Fibroblast of peridontal ligament (primary cell): ENCODE data around the gene IER3.
"Not testable (repeated sequence)": the region's sequence is repeated elsewhere in the genome, so short reads cannot be mapped to it uniquely, and the experiment has no call there.

Experiments used
- DNase-seq: peaks from one replicate; pipeline ENCODE4 v3.0.0-alpha.2; 2010; ENCODE audit errors: extremely low read depth

Gene IER3

DNA sequence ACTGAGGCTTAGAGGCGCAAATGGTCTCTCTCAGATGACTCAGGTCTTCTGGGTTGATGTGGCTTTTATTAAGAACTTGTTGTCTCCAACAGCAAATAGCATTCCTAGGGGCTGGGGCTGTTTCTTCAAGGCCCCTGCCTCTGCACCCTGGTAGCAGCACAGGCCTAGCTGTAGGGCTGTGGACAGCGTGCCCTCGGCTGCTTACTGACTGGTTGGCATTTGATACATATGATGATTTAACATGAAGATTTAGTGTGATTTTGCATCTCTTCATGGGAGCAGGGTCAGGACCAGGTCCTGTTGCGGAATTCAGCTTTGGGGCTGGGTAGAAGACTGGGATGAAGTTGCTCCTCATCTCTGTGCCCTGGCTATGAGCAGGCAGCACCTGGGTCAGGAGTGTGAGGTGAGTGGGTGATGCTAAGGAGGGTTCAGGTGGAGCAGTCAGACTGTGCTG is 24.3 kb upstream of the IER3 start:
- no peak for DNase-seq

DNA sequence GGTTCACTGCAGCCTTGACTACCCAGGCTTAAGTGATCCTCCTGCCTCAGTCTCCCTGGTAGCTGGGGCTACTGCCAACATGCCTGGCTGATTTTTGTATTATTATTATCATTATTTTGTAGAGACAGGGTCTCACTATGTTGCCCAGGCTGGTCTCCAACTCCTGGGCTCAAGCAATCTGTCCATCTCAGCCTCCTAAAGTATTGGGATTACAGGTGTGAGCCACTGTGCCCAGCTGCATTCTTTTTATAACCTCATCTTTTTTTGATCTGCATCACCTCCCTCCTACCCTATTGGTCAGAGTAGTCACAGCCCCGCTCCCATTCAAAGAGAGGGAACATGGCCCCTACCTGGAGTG is 23.6 kb upstream of the IER3 start:
- no peak for DNase-seq

DNA sequence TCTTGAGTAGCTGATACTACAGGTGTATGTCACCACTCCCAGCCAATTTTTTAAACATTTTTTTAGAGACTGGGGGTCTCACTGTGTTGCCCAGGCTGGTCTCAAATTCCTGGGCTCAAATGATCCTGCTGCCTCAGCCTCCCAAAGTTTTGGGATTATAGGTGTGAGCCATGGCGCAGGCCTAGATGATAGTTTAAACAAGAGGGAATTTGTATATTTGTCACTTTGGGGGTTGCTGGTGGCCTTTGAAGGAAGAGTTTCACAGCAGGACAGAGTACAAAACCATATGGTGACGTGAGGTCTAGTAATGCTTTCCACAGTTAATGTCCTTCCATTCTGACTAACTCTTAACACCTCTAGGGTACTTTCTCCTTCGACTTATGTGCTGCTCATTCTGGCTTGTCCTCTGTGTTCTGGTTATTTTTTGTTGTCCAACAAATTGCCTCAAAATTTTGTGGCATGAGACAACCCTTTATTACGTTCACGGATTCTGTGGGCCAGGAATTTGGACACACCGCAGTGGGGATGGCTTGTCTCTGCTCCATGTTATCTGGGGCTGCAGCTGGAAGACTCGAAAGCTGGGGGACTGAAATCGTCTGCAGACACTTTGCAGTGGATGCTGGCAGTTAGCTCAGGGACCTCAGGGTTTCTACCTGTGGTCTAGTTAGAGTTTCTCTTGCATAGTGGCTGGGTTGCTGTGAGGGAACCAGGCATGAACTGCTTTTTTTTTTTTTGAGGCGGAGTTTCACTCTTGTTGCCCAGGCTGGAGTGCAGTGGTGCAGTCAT is 23.0 kb upstream of the IER3 start:
- DNase-seq, result no peak

DNA sequence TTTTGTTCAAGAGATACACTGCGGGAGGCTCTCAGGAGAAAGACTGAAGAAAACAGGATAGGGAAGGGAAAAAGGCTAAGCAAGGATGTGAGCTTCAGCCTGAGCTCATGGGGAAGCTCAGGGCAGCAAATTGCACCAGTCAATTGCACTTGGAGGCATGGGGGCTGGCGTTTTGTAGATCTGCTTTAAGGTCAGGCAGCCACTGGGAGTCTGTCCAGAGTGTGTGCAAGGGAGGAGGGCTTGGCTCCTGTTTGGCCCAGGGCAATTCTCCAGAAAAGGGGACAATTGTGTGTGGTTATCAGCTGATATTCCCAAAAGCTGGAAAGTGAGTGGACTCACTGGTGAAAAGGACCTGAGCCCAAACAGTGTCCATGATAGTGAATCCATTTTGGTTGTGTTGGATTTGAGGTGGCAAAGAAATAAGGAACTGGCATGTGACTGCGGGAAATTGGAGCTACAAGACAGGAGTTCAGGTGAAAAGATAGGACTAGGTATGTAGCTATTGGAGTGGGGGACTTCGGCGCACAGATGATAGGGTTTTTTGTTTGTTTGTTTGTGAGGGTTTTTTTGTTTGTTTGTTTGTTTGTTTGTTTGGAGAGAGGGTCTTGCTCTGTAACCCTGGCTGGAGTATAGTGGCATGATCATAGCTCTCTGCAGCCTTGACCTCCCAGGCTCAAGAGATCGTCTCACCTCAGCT is 22.3 kb upstream of the IER3 start:
- DNase-seq, result no peak

DNA sequence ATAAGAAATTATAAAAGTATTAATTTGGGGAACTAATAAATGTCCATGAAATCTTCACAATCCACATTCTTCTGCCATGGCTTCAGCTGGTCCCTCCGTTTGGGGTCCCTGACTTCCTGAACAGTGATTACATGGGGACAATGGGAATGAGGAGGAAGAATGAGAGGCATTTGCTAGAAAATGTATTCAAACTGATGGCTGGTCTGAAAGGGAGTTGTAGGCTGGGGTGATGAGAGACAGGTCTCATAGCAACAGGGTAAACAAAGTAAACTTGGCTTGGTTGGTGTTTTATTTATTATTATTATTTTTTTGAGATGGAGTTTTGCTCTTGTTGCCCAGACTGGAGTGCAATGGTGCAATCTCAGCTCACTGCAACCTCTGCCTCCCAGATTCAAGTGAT is 21.1 kb upstream of the IER3 start:
- DNase-seq, result not testable (repeated sequence)

DNA sequence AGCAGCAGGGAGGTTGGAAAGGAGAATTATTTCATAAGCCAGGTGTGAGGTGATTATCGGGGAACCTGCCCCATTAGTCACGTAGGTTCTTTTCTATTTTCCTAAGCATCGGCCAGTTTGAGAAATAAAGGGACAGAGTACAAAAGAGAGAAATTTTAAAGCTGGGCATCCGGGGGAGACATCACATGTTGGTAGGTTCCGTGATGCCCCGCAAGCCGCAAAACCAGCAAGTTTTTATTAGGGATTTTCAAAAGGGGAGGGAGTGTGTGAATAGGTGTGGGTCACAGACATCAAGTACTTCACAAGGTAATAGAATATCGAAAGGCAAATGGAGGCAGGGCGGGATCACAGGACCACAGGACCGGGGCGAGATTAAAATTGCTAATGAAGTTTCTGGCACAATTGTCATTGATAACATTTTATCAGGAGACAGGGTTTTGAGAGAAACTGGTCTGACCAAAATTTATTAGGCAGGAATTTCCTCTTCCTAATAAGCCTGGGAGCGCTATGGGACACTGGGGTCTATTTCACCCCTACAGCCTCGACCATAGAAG is 20.2 kb upstream of the IER3 start:
- DNase-seq, result not testable (repeated sequence)

- DNase-seq, result no peak
Measured at GRCh38 chr6:30763618-30764489, 19.5 kb upstream of the IER3 start.

DNA sequence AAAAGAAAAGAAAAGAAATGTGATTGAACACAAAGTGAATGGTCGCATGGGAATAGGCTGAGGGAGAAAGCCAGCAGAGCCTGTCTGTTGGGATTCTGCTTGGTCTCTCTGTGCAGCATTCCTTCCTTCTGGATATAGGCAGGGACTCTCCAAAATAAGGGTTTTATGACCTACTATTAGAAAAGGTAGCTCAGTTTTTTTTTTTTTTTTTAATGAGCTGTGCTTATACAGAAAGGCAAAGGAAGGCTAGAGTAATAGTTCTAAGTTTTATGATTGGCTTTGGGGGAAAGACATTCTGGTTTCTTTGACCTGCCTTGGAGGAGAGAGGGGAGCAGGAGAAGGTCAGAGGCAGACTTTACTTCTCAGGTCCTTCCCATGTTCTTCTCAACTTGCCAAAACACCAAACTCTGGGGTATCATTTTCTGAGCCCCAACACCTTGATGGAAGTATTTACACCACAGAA is 18.8 kb upstream of the IER3 start:
- DNase-seq, result no peak

- DNase-seq, result no peak
Measured at GRCh38 chr6:30761791-30762429, 17.6 kb upstream of the IER3 start.

GRCh38 chr6:30760549-30760948 is 16.2 kb upstream of the IER3 start:
- DNase-seq, result no peak

DNA sequence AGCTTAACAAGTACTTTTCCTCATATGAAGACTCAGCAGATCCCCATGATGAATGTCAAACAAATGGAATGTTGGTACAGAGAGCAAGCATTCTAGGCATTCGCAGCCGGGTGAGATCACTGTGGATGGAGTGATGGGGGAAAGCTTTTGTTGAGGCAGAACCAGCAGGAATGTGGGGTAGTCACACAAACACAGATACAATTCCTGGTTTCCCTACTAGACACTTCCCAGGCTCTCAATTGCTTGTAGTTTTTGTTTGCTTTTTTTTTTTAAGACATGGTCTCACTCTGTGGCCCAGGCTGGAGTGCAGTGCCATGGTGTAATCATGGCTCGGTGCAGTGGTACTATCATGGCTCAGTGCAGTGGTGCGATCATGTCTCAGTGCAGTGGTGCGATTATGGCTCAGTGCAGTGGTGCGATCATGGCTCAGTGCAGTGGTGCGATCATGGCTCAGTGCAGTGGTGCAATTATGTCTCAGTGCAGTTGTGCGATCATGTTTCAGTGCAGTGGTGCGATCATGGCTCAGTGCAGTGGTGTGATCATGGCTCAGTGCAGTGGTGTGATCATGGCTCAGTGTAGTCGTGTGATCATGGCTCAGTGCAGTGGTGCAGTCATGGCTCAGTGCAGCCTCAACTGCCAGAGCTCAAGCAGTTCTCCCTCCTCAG is 15.4 kb upstream of the IER3 start:
- peak; percentile 94 for DNase-seq

- no peak for DNase-seq
Measured at GRCh38 chr6:30757261-30757904, 13.0 kb upstream of the IER3 start.

DNA sequence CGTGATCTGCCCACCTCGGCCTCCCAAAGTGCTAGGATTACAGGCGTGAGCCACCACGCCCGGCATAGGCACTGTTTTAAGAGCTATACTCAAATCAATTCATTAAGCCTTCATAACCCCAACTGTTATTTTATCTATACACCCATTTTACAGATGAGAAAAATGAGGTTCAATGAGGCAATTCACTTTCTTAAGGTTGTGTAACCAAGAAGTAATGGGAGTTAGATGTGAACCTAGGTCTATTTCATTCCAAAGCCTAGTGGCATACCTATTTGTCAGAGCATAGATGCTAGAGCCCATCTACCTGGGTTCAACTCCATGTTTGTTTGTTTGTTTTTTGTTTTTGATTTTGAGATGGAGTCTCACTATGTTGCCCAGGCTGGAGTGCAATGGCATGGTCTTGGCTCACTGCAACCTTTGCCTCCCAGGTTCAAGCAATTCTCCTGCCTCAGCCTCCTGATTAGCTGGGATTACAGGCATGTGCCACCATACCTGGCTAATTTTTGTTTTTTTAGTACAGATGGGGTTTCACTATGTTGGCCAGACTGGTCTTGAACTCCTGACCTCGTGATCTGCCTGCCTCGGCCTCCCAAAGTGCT is 12.2 kb upstream of the IER3 start:
- DNase-seq, result not testable (repeated sequence)

- peak; percentile 47 for DNase-seq
Measured at GRCh38 chr6:30754631-30755030, 10.3 kb upstream of the IER3 start.

DNA sequence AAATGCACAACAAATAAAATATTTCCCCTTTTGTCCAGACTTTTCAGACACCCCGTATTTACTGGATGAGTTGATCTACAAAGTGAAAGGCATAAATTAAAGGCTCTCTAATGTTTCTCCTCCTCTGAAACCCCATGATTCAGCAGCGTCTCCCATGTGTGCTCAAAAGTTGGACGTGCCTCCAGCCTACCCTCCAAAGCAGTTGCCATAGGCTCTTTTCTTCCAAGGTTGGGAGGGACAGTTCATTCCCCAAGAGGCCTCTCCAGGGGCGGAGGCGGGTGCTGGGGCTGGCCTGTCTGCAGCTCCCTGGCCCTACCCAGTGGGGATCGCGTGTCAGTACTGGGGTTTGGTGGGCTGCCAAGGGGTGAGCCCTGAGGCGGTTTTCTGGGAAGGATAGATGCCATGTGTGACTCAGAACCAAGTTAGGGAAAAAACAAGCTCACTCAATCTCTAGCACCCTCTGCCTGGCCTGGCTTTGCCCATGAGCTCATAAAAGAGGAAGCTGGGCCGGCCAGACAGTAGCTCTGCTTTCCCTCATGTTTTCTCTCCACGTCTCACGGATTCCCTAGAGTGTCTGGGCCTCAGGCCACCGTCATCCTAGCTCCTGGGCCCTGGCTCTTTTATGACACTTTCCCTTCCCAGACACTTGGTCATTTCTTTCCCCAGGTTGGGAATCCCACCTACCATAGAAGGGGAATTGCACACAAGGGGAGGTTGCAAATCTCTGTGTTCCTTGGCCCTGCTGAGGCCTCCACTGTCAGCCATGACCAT is 8.0 kb upstream of the IER3 start:
- DNase-seq, result peak; percentile 100

- no peak for DNase-seq
Measured at GRCh38 chr6:30750379-30750668, 6.0 kb upstream of the IER3 start.

DNA sequence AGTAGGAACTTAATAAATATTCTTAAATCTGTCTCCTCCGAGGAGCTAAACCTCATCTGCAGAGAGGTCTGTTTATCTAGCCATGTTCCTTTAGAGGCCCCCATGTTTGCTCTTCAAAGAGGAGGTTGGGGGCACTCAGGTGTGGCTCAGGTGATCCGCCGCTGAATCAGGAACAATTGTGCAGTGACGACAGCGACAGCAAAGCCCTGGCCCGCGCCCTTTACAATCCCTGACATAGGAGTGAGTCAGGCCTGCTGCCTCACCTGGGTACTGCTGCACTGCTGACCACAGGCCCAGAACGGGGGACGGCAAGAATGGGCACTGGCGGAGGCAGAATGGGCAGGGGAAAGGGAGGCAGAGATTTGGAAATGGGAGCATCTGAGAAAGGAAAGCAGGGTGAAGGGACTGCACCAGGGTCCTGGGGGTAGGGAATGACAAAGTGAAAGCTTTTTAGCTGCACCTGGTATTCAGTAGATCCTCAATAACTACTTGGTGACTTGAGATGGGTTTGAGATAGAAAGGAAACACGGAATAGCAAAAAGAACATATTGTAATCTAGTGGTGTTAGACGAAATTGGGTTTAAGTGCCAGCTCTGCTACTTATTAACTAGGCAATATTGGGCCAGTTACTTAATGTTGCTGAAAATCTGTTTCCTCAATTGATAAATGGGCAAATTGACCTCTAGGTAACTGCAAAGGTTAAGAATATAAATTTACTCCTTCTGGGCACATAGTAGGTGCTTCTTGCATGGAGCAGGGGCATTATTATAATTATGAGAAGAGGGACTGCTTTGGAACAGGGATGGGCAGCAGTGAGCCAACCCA is 5.4 kb upstream of the IER3 start:
- no peak for DNase-seq

- DNase-seq, result no peak
Measured at GRCh38 chr6:30748851-30749540, 4.6 kb upstream of the IER3 start.
